ENCODE data around the gene KCNIP1.

Gene KCNIP1

DNA sequence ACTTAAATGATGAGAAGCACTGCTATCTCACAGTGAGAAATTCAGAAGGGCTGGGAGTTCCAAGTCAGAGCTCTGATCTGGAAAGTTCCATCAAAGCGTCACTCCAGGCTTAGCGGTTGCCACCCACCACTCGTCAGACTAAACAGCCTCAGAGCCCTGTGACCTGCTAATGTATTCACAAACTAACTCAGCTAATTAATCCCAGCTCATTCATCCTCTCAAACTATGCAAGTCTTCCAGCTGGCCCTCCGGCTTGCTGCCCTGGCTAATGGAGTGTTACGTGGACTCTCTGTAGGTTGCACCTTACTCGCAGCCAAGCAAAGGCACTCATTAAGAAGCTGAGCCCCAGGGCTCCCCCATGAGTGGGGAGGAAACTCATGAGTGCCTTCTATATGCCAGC lies 197.5 kb downstream of the KCNIP1 start:
- DNase-seq (ENCODE audit: low read depth in 1 of 2, low spot score in 1 of 2): no peak
- in situ Hi-C loops (cut with HindIII; ENCODE audit: low pct_unique_long_range_greater_than_20kb, low sequenced_read_pairs): no loop called here
- no peak for TF ChIP-seq JUND (IDR thresholded peaks at IDR 0.05; ENCODE audit: low read depth)

DNA sequence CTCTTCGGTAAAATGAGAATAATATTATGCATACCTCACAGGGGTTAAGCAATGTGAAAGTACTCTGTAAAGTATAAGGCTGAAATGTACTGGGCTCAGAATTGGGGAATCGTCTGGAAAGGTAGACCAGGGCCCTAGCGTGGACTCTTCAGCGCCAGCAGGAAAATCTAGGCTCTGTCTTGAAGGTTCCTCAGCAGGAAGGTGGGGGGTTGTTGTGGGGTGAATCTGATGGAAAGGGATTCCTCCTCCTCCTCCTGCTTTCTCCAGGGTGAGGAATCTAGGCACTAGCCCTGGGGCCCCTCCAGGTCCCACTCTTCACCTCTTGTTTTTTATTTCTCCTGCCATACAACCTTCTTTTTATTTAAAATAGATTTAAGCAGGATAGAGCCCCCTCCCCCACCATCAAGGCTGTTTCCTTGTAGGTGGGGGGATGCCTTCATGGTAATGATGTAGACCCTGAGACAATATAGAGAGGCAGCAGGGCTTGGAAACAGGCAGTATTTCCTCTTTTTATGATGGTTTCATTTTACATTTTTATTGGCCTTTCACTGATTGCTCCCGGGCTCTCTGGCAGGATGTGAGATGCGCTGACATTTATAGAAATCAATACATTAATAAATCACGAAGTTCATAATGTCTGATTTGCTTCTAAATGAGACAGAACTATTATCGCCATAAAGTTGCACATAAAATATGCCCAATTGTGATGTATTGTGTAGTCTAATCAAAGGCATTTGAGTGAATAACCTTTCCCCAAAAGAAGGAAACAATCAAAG lies 200.8 kb downstream of the KCNIP1 start:
- TF ChIP-seq JUND (IDR thresholded peaks at IDR 0.05; ENCODE audit: low read depth): no peak
- in situ Hi-C loops (cut with HindIII; ENCODE audit: low pct_unique_long_range_greater_than_20kb, low sequenced_read_pairs): no loop called here
- no peak for DNase-seq (ENCODE audit: low read depth in 1 of 2, low spot score in 1 of 2)

DNA sequence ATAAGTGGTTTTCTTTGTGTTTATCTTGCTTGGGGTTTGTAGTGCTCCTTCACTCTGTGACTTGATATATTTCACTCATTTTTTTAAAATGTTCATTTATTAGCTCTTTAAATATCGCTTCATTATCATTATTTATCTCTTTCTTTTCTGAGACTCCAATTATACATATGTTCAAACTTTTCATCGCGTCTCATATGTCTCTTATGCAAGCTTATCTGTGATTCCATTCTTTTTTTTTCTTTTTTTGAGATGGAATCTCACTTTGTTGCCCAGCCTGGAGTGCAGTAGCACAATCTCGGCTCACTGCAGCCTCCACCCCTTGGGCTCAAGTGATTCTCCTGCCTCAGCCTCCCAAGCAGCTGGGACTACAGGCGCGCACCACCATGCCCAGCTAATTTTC lies 205.8 kb downstream of the KCNIP1 start:
- no peak for TF ChIP-seq JUND (IDR thresholded peaks at IDR 0.05; ENCODE audit: low read depth)
- no peak for DNase-seq (ENCODE audit: low read depth in 1 of 2, low spot score in 1 of 2)
- in situ Hi-C loops (cut with HindIII; ENCODE audit: low pct_unique_long_range_greater_than_20kb, low sequenced_read_pairs): no loop called here

DNA sequence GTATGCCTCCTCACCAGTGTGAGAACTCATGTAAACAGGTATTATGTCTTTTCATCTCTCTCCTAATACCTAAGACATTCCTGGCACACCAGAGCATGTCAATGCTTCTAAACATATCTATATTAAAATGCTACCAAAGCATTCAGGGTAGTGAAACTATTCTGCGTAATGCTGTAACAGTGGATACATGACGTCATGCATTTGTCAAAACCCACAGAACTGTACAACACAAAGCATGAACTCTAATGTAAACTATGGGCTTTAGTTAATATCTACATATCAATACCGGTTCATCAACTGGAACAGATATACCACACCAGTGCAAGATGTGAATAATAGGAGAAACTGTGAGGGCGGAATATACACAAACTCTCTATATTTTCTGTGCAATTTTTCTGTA lies 207.5 kb downstream of the KCNIP1 start:
- in situ Hi-C loops (cut with HindIII; ENCODE audit: low pct_unique_long_range_greater_than_20kb, low sequenced_read_pairs): no loop called here
- no peak for DNase-seq (ENCODE audit: low read depth in 1 of 2, low spot score in 1 of 2)
- TF ChIP-seq JUND (IDR thresholded peaks at IDR 0.05; ENCODE audit: low read depth): no peak

DNA sequence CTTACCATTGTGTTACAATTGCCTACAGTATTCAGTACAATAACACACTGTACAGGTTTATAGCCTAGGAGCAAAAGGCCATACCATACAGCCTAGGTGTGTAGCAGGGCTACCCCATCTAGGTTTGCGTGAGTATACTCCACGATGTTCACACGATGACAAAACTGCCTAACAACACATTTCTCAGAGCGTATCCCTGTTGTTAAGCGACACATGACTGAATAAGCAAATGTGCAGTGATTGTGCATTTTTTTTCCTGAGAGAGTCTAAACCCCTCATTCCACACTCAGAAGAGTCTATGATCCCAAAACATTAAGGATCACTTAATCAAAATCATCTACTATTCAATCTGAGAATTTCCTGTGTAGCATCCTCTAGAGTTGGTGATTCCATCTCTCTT lies 211.3 kb downstream of the KCNIP1 start:
- no peak for TF ChIP-seq JUND (IDR thresholded peaks at IDR 0.05; ENCODE audit: low read depth)
- in situ Hi-C loops (cut with HindIII; ENCODE audit: low pct_unique_long_range_greater_than_20kb, low sequenced_read_pairs): no loop called here

DNA sequence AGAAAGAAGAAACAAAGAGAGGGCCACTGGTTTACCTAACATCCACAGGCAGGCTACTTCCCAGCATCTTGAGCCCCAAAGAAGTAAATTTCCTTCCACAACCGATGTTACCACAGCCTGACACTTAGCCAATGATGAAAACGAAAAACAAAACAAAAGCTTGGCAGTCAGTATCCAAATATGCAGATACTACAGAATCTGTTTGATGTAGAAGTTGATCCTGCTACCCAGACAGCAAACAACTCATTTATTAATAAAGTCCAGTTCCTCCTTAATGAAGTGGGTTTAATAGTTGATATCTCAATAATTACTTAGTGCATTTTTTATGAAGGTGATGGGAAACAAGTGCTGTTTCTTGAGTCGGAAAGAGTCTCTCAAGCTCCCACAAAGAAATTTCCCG lies 212.6 kb downstream of the KCNIP1 start:
- TF ChIP-seq JUND (IDR thresholded peaks at IDR 0.05; ENCODE audit: low read depth): no peak
- no peak for DNase-seq (ENCODE audit: low read depth in 1 of 2, low spot score in 1 of 2)
- in situ Hi-C loops (cut with HindIII; ENCODE audit: low pct_unique_long_range_greater_than_20kb, low sequenced_read_pairs): no loop called here

More for the DNA sequence above, 211.3 kb downstream of the KCNIP1 start:
- DNase-seq (ENCODE audit: low read depth in 1 of 2, low spot score in 1 of 2): no peak

DNA sequence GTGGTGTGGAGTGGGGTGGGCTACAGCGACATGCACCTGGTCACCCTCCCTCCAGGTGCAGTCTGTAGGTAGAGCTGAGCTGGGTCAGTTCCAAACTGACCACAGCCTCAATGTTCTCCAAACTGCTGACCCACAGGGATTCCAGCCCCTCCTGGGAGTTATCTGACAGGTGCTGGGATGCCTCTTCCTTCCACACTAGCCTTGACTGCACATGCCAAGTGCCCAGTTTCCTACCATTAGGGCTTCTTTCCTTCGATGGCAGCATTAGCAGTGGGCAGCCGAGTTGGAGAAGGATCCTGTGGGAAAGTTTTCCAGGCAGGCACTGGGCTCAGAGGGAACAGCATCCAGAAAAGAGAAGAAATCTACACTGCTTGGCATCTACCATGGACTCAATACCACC lies 215.7 kb downstream of the KCNIP1 start:
- in situ Hi-C loops (cut with HindIII; ENCODE audit: low pct_unique_long_range_greater_than_20kb, low sequenced_read_pairs): no loop called here
- DNase-seq (ENCODE audit: low read depth in 1 of 2, low spot score in 1 of 2): no peak

DNA sequence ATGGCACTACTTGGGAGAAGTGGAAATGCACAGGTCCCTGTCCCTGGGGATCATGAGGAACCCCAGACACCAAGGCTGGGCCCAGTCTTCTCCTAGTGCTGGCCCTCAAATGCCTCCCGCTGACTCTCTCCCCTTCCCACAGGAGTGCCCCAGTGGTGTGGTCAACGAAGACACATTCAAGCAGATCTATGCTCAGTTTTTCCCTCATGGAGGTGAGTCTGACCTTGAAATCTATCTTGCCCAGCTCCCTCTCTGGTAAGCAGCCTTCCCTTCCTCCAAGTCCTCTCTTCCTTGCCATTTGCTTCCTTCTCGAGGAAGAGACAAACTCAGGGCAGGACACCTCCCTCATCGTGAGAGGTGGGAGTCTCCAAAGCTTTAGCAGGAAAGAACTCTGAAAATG lies 216.4 kb downstream of the KCNIP1 start:
- no peak for DNase-seq (ENCODE audit: low read depth in 1 of 2, low spot score in 1 of 2)
- TF ChIP-seq JUND (IDR thresholded peaks at IDR 0.05; ENCODE audit: low read depth): no peak
- in situ Hi-C loops (cut with HindIII; ENCODE audit: low pct_unique_long_range_greater_than_20kb, low sequenced_read_pairs): no loop called here

More for the DNA sequence above, 215.7 kb downstream of the KCNIP1 start:
- no peak for TF ChIP-seq JUND (IDR thresholded peaks at IDR 0.05; ENCODE audit: low read depth)

DNA sequence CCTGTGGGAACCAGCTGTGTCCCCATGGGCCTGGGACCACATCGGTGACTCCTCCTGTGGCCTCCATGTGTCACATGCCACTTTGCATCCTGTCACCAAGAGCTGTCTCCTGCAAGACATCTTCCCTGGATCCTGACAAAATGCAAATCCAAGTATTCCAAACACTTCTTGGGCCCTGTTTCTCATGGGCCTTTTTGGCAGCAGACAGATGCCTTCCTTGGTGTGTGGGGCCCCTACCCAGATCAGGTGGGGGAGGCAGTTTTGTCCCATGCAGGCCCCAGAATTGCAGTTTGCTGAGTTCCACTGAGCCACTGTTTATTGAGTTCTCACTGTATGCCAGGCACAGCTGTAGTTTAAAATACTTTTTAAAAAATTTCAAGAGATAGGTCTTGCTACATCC lies 217.2 kb downstream of the KCNIP1 start:
- no peak for DNase-seq (ENCODE audit: low read depth in 1 of 2, low spot score in 1 of 2)
- in situ Hi-C loops (cut with HindIII; ENCODE audit: low pct_unique_long_range_greater_than_20kb, low sequenced_read_pairs): no loop called here
- TF ChIP-seq JUND (IDR thresholded peaks at IDR 0.05; ENCODE audit: low read depth): no peak

DNA sequence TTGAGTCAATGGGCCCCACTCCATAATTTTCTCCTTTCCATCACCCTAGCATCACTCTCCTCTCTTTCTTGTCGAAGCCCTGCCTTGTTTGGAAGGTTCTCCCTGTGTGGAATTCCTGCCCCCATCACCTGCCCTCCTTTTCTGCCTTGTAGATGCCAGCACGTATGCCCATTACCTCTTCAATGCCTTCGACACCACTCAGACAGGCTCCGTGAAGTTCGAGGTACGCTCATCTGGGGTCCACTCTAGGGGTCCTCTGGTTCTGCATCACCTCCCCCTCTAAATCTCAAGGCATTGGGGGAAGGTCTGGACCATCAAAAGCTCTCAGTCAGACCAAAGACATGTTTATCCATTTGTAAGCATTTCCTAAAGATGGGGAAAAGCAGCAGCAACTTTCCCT lies 217.9 kb downstream of the KCNIP1 start:
- no peak for TF ChIP-seq JUND (IDR thresholded peaks at IDR 0.05; ENCODE audit: low read depth)
- DNase-seq (ENCODE audit: low read depth in 1 of 2, low spot score in 1 of 2): no peak
- in situ Hi-C loops (cut with HindIII; ENCODE audit: low pct_unique_long_range_greater_than_20kb, low sequenced_read_pairs): no loop called here

DNA sequence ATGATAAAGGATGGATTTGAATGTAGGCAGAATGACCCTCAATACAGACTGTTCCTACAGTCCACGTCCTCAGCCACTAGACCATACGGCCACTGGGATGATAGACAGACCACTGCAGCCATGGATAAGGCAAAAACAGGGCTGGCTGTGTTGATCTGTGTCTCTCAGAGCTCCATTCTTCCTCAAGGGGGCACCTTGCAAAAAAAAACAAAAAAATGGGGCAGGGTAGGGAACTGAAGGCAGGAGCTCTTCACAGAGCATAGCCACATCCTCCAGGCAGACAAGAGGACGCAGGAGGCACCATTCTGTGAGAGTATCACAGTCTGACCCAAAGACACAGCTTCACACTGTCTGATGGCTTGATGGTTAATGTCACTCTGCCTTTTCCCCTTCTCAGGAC lies 218.5 kb downstream of the KCNIP1 start:
- DNase-seq (ENCODE audit: low read depth in 1 of 2, low spot score in 1 of 2): no peak
- in situ Hi-C loops (cut with HindIII; ENCODE audit: low pct_unique_long_range_greater_than_20kb, low sequenced_read_pairs): no loop called here
- TF ChIP-seq JUND (IDR thresholded peaks at IDR 0.05; ENCODE audit: low read depth): no peak

DNA sequence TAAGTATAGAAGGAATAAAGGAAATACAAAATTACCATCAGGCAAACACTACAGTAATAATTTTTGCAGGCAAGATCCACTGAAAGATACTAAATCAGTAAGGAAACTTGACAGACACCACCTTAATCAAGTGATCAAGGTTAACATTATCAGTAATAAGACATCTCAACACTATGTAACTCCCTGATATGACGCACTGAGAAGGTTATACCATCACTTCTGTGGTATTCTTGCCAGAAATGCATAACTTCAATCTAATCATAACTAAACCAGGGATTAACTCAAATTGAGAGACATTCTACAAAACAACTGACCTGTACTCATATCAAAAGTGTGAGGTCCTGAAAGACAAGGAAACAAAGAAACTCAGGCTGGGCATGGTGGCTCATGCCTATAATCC lies 227.2 kb downstream of the KCNIP1 start:
- in situ Hi-C loops (cut with HindIII; ENCODE audit: low pct_unique_long_range_greater_than_20kb, low sequenced_read_pairs): no loop called here
- DNase-seq (ENCODE audit: low read depth in 1 of 2, low spot score in 1 of 2): no peak
- TF ChIP-seq JUND (IDR thresholded peaks at IDR 0.05; ENCODE audit: low read depth): no peak

DNA sequence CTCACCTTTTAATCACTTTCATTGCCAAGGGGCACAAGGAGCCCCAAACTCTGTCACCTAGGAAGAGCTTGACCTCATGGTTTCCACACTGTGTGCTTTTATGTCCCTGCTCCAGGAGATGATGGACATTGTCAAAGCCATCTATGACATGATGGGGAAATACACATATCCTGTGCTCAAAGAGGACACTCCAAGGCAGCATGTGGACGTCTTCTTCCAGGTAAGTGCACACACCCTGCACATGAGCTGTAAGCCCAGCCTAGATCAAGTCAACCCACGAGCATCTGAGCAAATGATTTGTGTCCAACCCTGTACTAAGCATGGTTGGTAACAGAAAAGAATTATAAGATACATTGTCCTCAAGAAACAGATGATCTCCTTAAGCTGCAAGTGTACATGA lies 228.9 kb downstream of the KCNIP1 start:
- in situ Hi-C loops (cut with HindIII; ENCODE audit: low pct_unique_long_range_greater_than_20kb, low sequenced_read_pairs): no loop called here
- DNase-seq (ENCODE audit: low read depth in 1 of 2, low spot score in 1 of 2): no peak
- TF ChIP-seq JUND (IDR thresholded peaks at IDR 0.05; ENCODE audit: low read depth): no peak

DNA sequence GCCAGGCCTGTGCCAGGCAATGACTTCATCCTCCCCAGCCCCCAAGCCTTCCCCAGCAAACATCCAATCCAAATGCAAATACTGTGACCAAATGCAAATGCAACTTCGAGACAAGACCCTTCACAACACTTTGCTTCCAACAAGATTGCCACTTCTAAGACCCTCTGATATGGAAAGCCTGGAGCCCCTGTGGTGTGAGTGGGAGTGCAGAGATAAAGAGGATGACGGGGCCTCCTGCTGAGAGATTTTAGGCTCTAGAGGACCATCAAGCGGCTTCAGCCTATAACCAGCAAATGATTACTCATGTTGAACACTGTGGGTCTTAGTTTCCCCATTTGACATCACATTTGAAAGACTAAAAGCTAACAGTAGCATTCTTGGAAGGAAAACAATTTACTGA lies 233.1 kb downstream of the KCNIP1 start:
- TF ChIP-seq JUND (IDR thresholded peaks at IDR 0.05; ENCODE audit: low read depth): no peak
- DNase-seq (ENCODE audit: low read depth in 1 of 2, low spot score in 1 of 2): no peak
- in situ Hi-C loops (cut with HindIII; ENCODE audit: low pct_unique_long_range_greater_than_20kb, low sequenced_read_pairs): no loop called here

Data from T47D (cell line).